ENCODE results near the gene CADPS. TPM values are rescaled to one million over a fixed set of nuclear protein-coding genes. Genes with fewer than 3 reads are reported as not detected.

Gene CADPS
- total and polyA plus RNA-seq, 2 of the 4 experiments (the other 2 are of a cell fraction): not detected

GRCh38 chr3:62525281-62525680 lies 349.9 kb downstream of the CADPS start:
- H3K9me3 ChIP-seq (ENCODE audit: control insufficient read depth, insufficient read depth, low read length): no peaks in the 10 kb centered on the region
- no CpG with 5 or more reads among the region's 3 CpGs for WGBS, 2 experiments (ENCODE audit: extremely low coverage in 2 of 2, insufficient read length in 1 of 2)
- dilution Hi-C loops (cut with HindIII; ENCODE audit: low sequenced_read_pairs, unreplicated experiment) (no loop called here), in situ Hi-C loops (cut with MboI; ENCODE audit: low sequenced_read_pairs) (no loop called here), intact Hi-C loops (cut with micrococcal nuclease) (no loop called here)
- H2AK5ac ChIP-seq (ENCODE audit: low read depth, low read length): no peak overlapping the region
- TF ChIP-seq, protein P1, sequence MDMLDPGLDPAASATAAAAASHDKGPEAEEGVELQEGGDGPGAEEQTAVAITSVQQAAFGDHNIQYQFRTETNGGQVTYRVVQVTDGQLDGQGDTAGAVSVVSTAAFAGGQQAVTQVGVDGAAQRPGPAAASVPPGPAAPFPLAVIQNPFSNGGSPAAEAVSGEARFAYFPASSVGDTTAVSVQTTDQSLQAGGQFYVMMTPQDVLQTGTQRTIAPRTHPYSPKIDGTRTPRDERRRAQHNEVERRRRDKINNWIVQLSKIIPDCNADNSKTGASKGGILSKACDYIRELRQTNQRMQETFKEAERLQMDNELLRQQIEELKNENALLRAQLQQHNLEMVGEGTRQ (IDR thresholded peaks at IDR 0.05; ENCODE audit: low read depth, low read length): no peak
- TF ChIP-seq BHLHE40 (IDR thresholded peaks at IDR 0.05; ENCODE audit: low read depth, low read length) (no peak), MAZ (IDR thresholded peaks at IDR 0.05; ENCODE audit: borderline replicate concordance, low read depth, low read length) (no peak), RAD21 (IDR thresholded peaks at IDR 0.05; ENCODE audit: low read length) (no peak), ELK1 (IDR thresholded peaks at IDR 0.05; ENCODE audit: borderline replicate concordance, low read depth, low read length) (no peak), MXI1 (IDR thresholded peaks at IDR 0.05; ENCODE audit: borderline replicate concordance, low read depth, low read length) (no peak), POLR2A (IDR thresholded peaks at IDR 0.05; ENCODE audit: low read depth, low read length) (no peak), RCOR1 (IDR thresholded peaks at IDR 0.05; ENCODE audit: insufficient replicate concordance, low read length) (no peak), CTCF (conservative IDR thresholded peaks at IDR 0.05; ENCODE audit: low read depth, low read length) (no peak), MAFK (IDR thresholded peaks at IDR 0.05; ENCODE audit: low read depth, low read length) (no peak), RFX5 (IDR thresholded peaks at IDR 0.05; ENCODE audit: low read depth, low read length) (no peak)
- H3K14ac ChIP-seq (replicated peaks; ENCODE audit: low read depth, low read length): no peak overlapping the region
- CTCF ChIA-PET: interaction anchor here (1.0 kb wide), 1 partner anchor 9 kb away, joined by 3 read pairs; no protein-coding TSS in a partner anchor
- no peaks in the 10 kb centered on the region for H4K20me1 ChIP-seq (ENCODE audit: insufficient read depth, low read length)
- POLR2A ChIA-PET (ENCODE audit: unreplicated experiment): no interaction called here
- ATAC-seq (ENCODE audit: low read depth): no peak
- H2BK15ac ChIP-seq (ENCODE audit: low read depth, low read length): no peak overlapping the region
- H4K5ac ChIP-seq (ENCODE audit: low read depth, low read length): no peak overlapping the region
- no peaks in the 10 kb centered on the region for H3K9me1 ChIP-seq (ENCODE audit: insufficient read depth, low read length)
- H2BK20ac ChIP-seq (ENCODE audit: low read depth, low read length): no peak overlapping the region
- no peak overlapping the region for H4K91ac ChIP-seq (ENCODE audit: insufficient read depth, low read depth, low read length)
- no peak overlapping the region for H2BK5ac ChIP-seq (ENCODE audit: low read depth, low read length, poor library complexity, severe bottlenecking)
- H3K27ac ChIP-seq (ENCODE audit: insufficient read depth, low read length): no peak overlapping the region
- H3K56ac ChIP-seq (ENCODE audit: extremely low read depth, insufficient read depth, low read length): no peak overlapping the region
- no peak overlapping the region for H3K9ac ChIP-seq (ENCODE audit: low read depth, low read length)
- H3K27me3 ChIP-seq (ENCODE audit: control insufficient read depth, insufficient read depth, low read length): no peaks in the 10 kb centered on the region
- H2AK9ac ChIP-seq (replicated peaks; ENCODE audit: low read depth, low read length, poor library complexity): no peak overlapping the region
- H3K23ac ChIP-seq (ENCODE audit: low read depth, low read length): no peak overlapping the region
- no peak overlapping the region for H2AFZ ChIP-seq (replicated peaks; ENCODE audit: low read length, poor library complexity)
- no peak overlapping the region for H4K8ac ChIP-seq (ENCODE audit: low read depth in 2 of 2, low read length in 2 of 2)
- H2BK120ac ChIP-seq (ENCODE audit: low read depth, low read length): no peak overlapping the region
- H3K36me3 ChIP-seq (ENCODE audit: control insufficient read depth, insufficient read depth, low read length): no peaks in the 10 kb centered on the region
- no peak overlapping the region for H3K4me2 ChIP-seq (ENCODE audit: low read depth, low read length)
- no peak overlapping the region for H3K4me3 ChIP-seq (ENCODE audit: insufficient read depth, low read depth, low read length)
- H3K4me1 ChIP-seq (ENCODE audit: control insufficient read depth, insufficient read depth, low read length): no peaks in the 10 kb centered on the region
- no peaks in the 10 kb centered on the region for H3K79me1 ChIP-seq (ENCODE audit: low read depth in 1 of 2, low read length in 2 of 2)
- H3K18ac ChIP-seq (ENCODE audit: low read depth, low read length): no peak overlapping the region
- BruUV-seq (replicated peaks): no TSS peak
- peak; percentile 2 for DNase-seq
- no peak overlapping the region for H3K4ac ChIP-seq (ENCODE audit: low read depth, low read length)
